WTC11 (cell line): ENCODE results near the gene LENG1. TPM values are rescaled to one million over a fixed set of nuclear protein-coding genes. Genes with fewer than 3 reads are reported as not detected.

Source experiments
- ARID4B ChIP-seq: sonication (generic); formaldehyde crosslinking; IDR thresholded peaks from 2 replicates; pipeline ENCODE4 v1.8.0; 2023; ENCODE audit warnings: missing genetic modification reagents, mild to moderate bottlenecking, borderline replicate concordance
- CREB1 ChIP-seq: sonication (generic); formaldehyde crosslinking; IDR thresholded peaks from 2 replicates; pipeline ENCODE4 v1.8.0; 2023; ENCODE audit warnings: mild to moderate bottlenecking, missing genetic modification reagents
- ETV6 ChIP-seq: sonication (generic); formaldehyde crosslinking; IDR thresholded peaks from 2 replicates; pipeline ENCODE4 v1.8.1; 2022; ENCODE audit warnings: mild to moderate bottlenecking, missing genetic modification reagents
- FOXK1 ChIP-seq: sonication (generic); formaldehyde crosslinking; IDR thresholded peaks from 2 replicates; pipeline ENCODE4 v1.8.0; 2022; ENCODE audit warnings: mild to moderate bottlenecking, moderate library complexity, missing genetic modification reagents
- HMGA2 ChIP-seq: fragments of 250-450 bp; sonication (Bioruptor Pico); IDR thresholded peaks from 2 replicates; pipeline ENCODE4 v1.4.0; 2021; ENCODE audit warnings: mild to moderate bottlenecking, moderate library complexity
- JUN ChIP-seq: sonication (generic); formaldehyde crosslinking; IDR thresholded peaks from 2 replicates; pipeline ENCODE4 v1.8.0; 2023; ENCODE audit warnings: mild to moderate bottlenecking, missing genetic modification reagents
- NFATC4 ChIP-seq: fragments of 250-450 bp; sonication (Bioruptor Pico); IDR thresholded peaks from 2 replicates; pipeline ENCODE4 v1.9.0; 2021; ENCODE audit warnings: mild to moderate bottlenecking
- OVOL2 ChIP-seq: fragments of 250-450 bp; sonication (Bioruptor Pico); IDR thresholded peaks from 2 replicates; pipeline ENCODE4 v1.9.0; 2021; ENCODE audit warnings: mild to moderate bottlenecking, borderline replicate concordance
- PREB ChIP-seq: sonication (generic); formaldehyde crosslinking; IDR thresholded peaks from 2 replicates; pipeline ENCODE4 v1.8.1; 2022; ENCODE audit warnings: mild to moderate bottlenecking, missing genetic modification reagents, moderate library complexity, borderline replicate concordance
- SP1 ChIP-seq: sonication (generic); formaldehyde crosslinking; conservative IDR thresholded peaks from 2 replicates; pipeline ENCODE4 v1.8.1; 2022; ENCODE audit warnings: missing genetic modification reagents
- STAT6 ChIP-seq: sonication (generic); formaldehyde crosslinking; conservative IDR thresholded peaks from 2 replicates; pipeline ENCODE4 v1.8.1; 2023; ENCODE audit warnings: mild to moderate bottlenecking, low read depth, missing genetic modification reagents, moderate library complexity
- TEAD1 ChIP-seq: sonication (generic); formaldehyde crosslinking; IDR thresholded peaks from 2 replicates; pipeline ENCODE4 v1.8.0; 2022; ENCODE audit warnings: mild to moderate bottlenecking, missing genetic modification reagents
- ZBTB43 ChIP-seq: sonication (generic); formaldehyde crosslinking; IDR thresholded peaks from 2 replicates; pipeline ENCODE4 v1.8.1; 2023; ENCODE audit warnings: mild to moderate bottlenecking, missing genetic modification reagents
- ZNF219 ChIP-seq: sonication (generic); formaldehyde crosslinking; IDR thresholded peaks from 2 replicates; pipeline ENCODE4 v1.8.0; 2023; ENCODE audit warnings: missing genetic modification reagents, mild to moderate bottlenecking, borderline replicate concordance
- ZNF263 ChIP-seq: sonication (generic); formaldehyde crosslinking; IDR thresholded peaks from 2 replicates; pipeline ENCODE4 v1.8.1; 2022; ENCODE audit warnings: low read depth, mild to moderate bottlenecking, moderate library complexity, missing genetic modification reagents
- ZNF317 ChIP-seq: sonication (generic); formaldehyde crosslinking; IDR thresholded peaks from 2 replicates; pipeline ENCODE4 v1.8.1; 2023; ENCODE audit warnings: low read depth, mild to moderate bottlenecking, moderate library complexity, missing genetic modification reagents, borderline replicate concordance
- ZNF671 ChIP-seq: fragments of 250-450 bp; sonication (Bioruptor Pico); IDR thresholded peaks from 2 replicates; pipeline ENCODE4 v1.8.0; 2021; ENCODE audit warnings: mild to moderate bottlenecking
- total RNA-seq: library from RNA; stranded (reverse); gene quantifications from 3 replicates; pipeline ENCODE4 v1.2.3, GENCODE V29; 2021
- TF ChIP-seq, protein P1 (sequence below): fragments of 250-450 bp; sonication (Bioruptor Pico); IDR thresholded peaks from 2 replicates; pipeline ENCODE4 v1.9.0; 2021; ENCODE audit warnings: mild to moderate bottlenecking
- TF ChIP-seq, protein P2 (sequence below): sonication (generic); formaldehyde crosslinking; IDR thresholded peaks from 2 replicates; pipeline ENCODE4 v1.8.1; 2023; ENCODE audit warnings: mild to moderate bottlenecking, missing genetic modification reagents, moderate library complexity
- TF ChIP-seq, protein P3 (sequence below): fragments of 250-450 bp; sonication (Bioruptor Pico); IDR thresholded peaks from 2 replicates; pipeline ENCODE4 v1.8.0; 2021; ENCODE audit warnings: mild to moderate bottlenecking
- TF ChIP-seq, protein P4 (sequence below): sonication (generic); formaldehyde crosslinking; IDR thresholded peaks from 2 replicates; pipeline ENCODE4 v1.8.0; 2022; ENCODE audit warnings: mild to moderate bottlenecking, missing genetic modification reagents

Gene LENG1
- total RNA-seq, 1 experiment from 2014 or later = 4.9 TPM

- TF ChIP-seq FOXK1 = peak; percentile 79
- TF ChIP-seq ZBTB43 (CRISPR knock-in tag) = no peak
- TF ChIP-seq, protein P1, sequence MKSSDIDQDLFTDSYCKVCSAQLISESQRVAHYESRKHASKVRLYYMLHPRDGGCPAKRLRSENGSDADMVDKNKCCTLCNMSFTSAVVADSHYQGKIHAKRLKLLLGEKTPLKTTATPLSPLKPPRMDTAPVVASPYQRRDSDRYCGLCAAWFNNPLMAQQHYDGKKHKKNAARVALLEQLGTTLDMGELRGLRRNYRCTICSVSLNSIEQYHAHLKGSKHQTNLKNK = 0 out of 2 replicates have a peak, but pooled peaks have one; percentile 40
- TF ChIP-seq, protein P2, sequence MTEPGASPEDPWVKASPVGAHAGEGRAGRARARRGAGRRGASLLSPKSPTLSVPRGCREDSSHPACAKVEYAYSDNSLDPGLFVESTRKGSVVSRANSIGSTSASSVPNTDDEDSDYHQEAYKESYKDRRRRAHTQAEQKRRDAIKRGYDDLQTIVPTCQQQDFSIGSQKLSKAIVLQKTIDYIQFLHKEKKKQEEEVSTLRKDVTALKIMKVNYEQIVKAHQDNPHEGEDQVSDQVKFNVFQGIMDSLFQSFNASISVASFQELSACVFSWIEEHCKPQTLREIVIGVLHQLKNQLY (CRISPR knock-in tag) = no peak
- 0 out of 2 replicates have a peak, but pooled peaks have one; percentile 68 for TF ChIP-seq ETV6 (CRISPR knock-in tag)
- no peak for TF ChIP-seq JUN (CRISPR knock-in tag)
- no peak for TF ChIP-seq STAT6 (CRISPR knock-in tag)
- no peak for TF ChIP-seq ZNF671 (CRISPR knock-in tag)
- TF ChIP-seq TEAD1 (CRISPR knock-in tag) = 0 out of 2 replicates have a peak, but pooled peaks have one; percentile 33
- 0 out of 2 replicates have a peak, but pooled peaks have one; percentile 10 for TF ChIP-seq NFATC4 (CRISPR knock-in tag)
- TF ChIP-seq ZNF219 (CRISPR knock-in tag) = no peak
- TF ChIP-seq, protein P3, sequence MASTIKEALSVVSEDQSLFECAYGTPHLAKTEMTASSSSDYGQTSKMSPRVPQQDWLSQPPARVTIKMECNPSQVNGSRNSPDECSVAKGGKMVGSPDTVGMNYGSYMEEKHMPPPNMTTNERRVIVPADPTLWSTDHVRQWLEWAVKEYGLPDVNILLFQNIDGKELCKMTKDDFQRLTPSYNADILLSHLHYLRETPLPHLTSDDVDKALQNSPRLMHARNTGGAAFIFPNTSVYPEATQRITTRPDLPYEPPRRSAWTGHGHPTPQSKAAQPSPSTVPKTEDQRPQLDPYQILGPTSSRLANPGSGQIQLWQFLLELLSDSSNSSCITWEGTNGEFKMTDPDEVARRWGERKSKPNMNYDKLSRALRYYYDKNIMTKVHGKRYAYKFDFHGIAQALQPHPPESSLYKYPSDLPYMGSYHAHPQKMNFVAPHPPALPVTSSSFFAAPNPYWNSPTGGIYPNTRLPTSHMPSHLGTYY (CRISPR knock-in tag) = no peak
- no peak for TF ChIP-seq PREB (CRISPR knock-in tag)
- TF ChIP-seq, protein P4, sequence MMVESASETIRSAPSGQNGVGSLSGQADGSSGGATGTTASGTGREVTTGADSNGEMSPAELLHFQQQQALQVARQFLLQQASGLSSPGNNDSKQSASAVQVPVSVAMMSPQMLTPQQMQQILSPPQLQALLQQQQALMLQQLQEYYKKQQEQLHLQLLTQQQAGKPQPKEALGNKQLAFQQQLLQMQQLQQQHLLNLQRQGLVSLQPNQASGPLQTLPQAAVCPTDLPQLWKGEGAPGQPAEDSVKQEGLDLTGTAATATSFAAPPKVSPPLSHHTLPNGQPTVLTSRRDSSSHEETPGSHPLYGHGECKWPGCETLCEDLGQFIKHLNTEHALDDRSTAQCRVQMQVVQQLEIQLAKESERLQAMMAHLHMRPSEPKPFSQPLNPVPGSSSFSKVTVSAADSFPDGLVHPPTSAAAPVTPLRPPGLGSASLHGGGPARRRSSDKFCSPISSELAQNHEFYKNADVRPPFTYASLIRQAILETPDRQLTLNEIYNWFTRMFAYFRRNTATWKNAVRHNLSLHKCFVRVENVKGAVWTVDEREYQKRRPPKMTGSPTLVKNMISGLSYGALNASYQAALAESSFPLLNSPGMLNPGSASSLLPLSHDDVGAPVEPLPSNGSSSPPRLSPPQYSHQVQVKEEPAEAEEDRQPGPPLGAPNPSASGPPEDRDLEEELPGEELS (CRISPR knock-in tag) = 0 out of 2 replicates have a peak, but pooled peaks have one; percentile 65
- no peak for TF ChIP-seq ZNF263 (CRISPR knock-in tag)
- TF ChIP-seq ARID4B (CRISPR knock-in tag) = no peak
- no peak for TF ChIP-seq HMGA2 (CRISPR knock-in tag)
- no peak for TF ChIP-seq CREB1 (CRISPR knock-in tag)
- 0 out of 2 replicates have a peak, but pooled peaks have one; percentile 35 for TF ChIP-seq SP1 (CRISPR knock-in tag)
- TF ChIP-seq OVOL2 (CRISPR knock-in tag) = no peak
- 0 out of 2 replicates have a peak, but pooled peaks have one; percentile 32 for TF ChIP-seq ZNF317 (CRISPR knock-in tag)
Measured at GRCh38 chr19:54172471-54173358, 13.2 kb upstream of the LENG1 start, which contains the start of gene TMC4 (continued).
